ENCODE results near the gene GIGYF2. TPM values are rescaled to one million over a fixed set of nuclear protein-coding genes. Genes with fewer than 3 reads are reported as not detected.

The GIGYF2 gene
- total and polyA plus RNA-seq, 2 of the 13 experiments (the other 11 are each of a cell fraction or from before 2014, with no cell fraction given) = 44.9 to 73.5 TPM

DNA sequence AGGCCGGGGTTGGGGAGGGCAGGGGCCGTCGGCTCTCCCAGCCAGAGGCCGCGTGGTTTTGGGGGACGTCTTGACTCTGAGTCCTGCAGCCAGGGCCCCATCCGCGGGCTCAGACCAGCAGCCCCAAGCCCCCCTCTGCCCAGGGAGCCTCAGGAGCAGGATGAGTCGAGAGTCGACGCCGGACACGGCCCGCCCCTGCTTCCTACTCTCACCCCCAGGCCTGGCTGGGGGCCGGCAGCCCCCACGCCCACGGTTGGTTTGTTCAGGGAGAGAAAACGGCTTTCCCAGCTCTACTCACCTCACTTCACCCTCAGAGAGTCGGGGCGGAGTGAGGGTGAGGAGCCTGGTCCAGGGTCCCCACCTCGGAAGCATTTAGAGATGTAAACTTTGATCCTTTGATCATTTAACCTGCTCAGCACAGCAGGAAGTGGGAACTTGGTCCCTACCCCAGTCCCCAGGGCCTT is 179.9 kb downstream of the GIGYF2 start (continued):
- TF ChIP-seq ZNF33A (CRISPR knock-in tag; IDR thresholded peaks at IDR 0.05; ENCODE audit: borderline replicate concordance) (no peak), NBN (conservative IDR thresholded peaks at IDR 0.05) (no peak), SOX5 (CRISPR knock-in tag; IDR thresholded peaks at IDR 0.05; ENCODE audit: borderline replicate concordance) (no peak), ZNF501 (CRISPR knock-in tag; IDR thresholded peaks at IDR 0.05) (peak; percentile 57; the same call in 1 of the 2 replicates), RXRB (CRISPR knock-in tag; IDR thresholded peaks at IDR 0.05; ENCODE audit: borderline replicate concordance) (peak; percentile 29), SIN3A (IDR thresholded peaks at IDR 0.05; ENCODE audit: borderline replicate concordance, low read depth, low read length) (no peak), HNRNPL (IDR thresholded peaks at IDR 0.05; ENCODE audit: low read depth, low read length) (peak; percentile 60; the same call in 1 of the 2 replicates), FOXC1 (CRISPR knock-in tag; IDR thresholded peaks at IDR 0.05; ENCODE audit: borderline replicate concordance) (peak; percentile 21; the same call in 1 of the 2 replicates), HNRNPUL1 (IDR thresholded peaks at IDR 0.05; ENCODE audit: low read depth, low read length) (no peak), POLR2G (IDR thresholded peaks at IDR 0.05; ENCODE audit: low read depth, low read length) (peak; percentile 83), RFX5 (IDR thresholded peaks at IDR 0.05; ENCODE audit: low read depth, low read length) (no peak)
- TF ChIP-seq, protein P1, sequence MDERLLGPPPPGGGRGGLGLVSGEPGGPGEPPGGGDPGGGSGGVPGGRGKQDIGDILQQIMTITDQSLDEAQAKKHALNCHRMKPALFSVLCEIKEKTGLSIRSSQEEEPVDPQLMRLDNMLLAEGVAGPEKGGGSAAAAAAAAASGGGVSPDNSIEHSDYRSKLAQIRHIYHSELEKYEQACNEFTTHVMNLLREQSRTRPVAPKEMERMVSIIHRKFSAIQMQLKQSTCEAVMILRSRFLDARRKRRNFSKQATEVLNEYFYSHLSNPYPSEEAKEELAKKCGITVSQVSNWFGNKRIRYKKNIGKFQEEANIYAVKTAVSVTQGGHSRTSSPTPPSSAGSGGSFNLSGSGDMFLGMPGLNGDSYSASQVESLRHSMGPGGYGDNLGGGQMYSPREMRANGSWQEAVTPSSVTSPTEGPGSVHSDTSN (CRISPR knock-in tag; IDR thresholded peaks at IDR 0.05) = no peak
- TF ChIP-seq, protein P2, sequence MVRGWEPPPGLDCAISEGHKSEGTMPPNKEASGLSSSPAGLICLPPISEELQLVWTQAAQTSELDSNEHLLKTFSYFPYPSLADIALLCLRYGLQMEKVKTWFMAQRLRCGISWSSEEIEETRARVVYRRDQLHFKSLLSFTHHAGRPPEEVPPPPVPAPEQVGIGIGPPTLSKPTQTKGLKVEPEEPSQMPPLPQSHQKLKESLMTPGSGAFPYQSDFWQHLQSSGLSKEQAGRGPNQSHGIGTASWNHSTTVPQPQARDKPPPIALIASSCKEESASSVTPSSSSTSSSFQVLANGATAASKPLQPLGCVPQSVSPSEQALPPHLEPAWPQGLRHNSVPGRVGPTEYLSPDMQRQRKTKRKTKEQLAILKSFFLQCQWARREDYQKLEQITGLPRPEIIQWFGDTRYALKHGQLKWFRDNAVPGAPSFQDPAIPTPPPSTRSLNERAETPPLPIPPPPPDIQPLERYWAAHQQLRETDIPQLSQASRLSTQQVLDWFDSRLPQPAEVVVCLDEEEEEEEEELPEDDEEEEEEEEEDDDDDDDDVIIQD (CRISPR knock-in tag; IDR thresholded peaks at IDR 0.05; ENCODE audit: low read depth) = no peak
- TF ChIP-seq, protein P3, sequence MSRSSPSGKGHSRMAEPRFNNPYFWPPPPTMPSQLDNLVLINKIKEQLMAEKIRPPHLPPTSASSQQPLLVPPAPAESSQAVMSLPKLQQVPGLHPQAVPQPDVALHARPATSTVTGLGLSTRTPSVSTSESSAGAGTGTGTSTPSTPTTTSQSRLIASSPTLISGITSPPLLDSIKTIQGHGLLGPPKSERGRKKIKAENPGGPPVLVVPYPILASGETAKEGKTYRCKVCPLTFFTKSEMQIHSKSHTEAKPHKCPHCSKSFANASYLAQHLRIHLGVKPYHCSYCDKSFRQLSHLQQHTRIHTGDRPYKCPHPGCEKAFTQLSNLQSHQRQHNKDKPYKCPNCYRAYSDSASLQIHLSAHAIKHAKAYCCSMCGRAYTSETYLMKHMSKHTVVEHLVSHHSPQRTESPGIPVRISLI (CRISPR knock-in tag; IDR thresholded peaks at IDR 0.05; ENCODE audit: borderline replicate concordance) = no peak
- TF ChIP-seq, protein P4, sequence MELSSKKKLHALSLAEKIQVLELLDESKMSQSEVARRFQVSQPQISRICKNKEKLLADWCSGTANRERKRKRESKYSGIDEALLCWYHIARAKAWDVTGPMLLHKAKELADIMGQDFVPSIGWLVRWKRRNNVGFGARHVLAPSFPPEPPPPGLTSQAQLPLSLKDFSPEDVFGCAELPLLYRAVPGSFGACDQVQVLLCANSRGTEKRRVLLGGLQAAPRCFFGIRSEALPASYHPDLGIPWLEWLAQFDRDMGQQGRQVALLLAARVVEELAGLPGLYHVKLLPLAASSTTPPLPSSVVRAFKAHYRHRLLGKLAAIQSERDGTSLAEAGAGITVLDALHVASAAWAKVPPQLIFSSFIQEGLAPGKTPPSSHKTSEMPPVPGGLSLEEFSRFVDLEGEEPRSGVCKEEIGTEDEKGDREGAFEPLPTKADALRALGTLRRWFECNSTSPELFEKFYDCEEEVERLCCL (CRISPR knock-in tag; IDR thresholded peaks at IDR 0.05; ENCODE audit: borderline replicate concordance) = no peak
- TF ChIP-seq, protein P5, sequence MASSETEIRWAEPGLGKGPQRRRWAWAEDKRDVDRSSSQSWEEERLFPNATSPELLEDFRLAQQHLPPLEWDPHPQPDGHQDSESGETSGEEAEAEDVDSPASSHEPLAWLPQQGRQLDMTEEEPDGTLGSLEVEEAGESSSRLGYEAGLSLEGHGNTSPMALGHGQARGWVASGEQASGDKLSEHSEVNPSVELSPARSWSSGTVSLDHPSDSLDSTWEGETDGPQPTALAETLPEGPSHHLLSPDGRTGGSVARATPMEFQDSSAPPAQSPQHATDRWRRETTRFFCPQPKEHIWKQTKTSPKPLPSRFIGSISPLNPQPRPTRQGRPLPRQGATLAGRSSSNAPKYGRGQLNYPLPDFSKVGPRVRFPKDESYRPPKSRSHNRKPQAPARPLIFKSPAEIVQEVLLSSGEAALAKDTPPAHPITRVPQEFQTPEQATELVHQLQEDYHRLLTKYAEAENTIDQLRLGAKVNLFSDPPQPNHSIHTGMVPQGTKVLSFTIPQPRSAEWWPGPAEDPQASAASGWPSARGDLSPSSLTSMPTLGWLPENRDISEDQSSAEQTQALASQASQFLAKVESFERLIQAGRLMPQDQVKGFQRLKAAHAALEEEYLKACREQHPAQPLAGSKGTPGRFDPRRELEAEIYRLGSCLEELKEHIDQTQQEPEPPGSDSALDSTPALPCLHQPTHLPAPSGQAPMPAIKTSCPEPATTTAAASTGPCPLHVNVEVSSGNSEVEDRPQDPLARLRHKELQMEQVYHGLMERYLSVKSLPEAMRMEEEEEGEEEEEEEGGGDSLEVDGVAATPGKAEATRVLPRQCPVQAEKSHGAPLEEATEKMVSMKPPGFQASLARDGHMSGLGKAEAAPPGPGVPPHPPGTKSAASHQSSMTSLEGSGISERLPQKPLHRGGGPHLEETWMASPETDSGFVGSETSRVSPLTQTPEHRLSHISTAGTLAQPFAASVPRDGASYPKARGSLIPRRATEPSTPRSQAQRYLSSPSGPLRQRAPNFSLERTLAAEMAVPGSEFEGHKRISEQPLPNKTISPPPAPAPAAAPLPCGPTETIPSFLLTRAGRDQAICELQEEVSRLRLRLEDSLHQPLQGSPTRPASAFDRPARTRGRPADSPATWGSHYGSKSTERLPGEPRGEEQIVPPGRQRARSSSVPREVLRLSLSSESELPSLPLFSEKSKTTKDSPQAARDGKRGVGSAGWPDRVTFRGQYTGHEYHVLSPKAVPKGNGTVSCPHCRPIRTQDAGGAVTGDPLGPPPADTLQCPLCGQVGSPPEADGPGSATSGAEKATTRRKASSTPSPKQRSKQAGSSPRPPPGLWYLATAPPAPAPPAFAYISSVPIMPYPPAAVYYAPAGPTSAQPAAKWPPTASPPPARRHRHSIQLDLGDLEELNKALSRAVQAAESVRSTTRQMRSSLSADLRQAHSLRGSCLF (CRISPR knock-in tag; IDR thresholded peaks at IDR 0.05; ENCODE audit: borderline replicate concordance) = no peak
- TF ChIP-seq, protein P6, sequence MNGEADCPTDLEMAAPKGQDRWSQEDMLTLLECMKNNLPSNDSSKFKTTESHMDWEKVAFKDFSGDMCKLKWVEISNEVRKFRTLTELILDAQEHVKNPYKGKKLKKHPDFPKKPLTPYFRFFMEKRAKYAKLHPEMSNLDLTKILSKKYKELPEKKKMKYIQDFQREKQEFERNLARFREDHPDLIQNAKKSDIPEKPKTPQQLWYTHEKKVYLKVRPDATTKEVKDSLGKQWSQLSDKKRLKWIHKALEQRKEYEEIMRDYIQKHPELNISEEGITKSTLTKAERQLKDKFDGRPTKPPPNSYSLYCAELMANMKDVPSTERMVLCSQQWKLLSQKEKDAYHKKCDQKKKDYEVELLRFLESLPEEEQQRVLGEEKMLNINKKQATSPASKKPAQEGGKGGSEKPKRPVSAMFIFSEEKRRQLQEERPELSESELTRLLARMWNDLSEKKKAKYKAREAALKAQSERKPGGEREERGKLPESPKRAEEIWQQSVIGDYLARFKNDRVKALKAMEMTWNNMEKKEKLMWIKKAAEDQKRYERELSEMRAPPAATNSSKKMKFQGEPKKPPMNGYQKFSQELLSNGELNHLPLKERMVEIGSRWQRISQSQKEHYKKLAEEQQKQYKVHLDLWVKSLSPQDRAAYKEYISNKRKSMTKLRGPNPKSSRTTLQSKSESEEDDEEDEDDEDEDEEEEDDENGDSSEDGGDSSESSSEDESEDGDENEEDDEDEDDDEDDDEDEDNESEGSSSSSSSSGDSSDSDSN (CRISPR knock-in tag; IDR thresholded peaks at IDR 0.05) = 0 out of 2 replicates have a peak, but pooled peaks have one; percentile 9
